Renal cortex interstitium (tissue), 11 donors: Measurements from ENCODE around the gene IKZF3. TPM values are rescaled to one million over a fixed set of nuclear protein-coding genes. Genes with fewer than 3 reads are reported as not detected.
"Not testable (repeated sequence)": the region's sequence is repeated elsewhere in the genome, so short reads cannot be mapped to it uniquely, and the experiment has no call there.

Experiments used
- DNase-seq, 11 donors: peaks; one replicate each; pipeline ENCODE4 v3.0.0-alpha.2; 2013; ENCODE audit warnings: low read depth in 9 of 11, low spot score in 4 of 11; ENCODE audit errors: extremely low read depth in 1 of 11
- polyA plus RNA-seq, 3 donors: library from polyadenylated mRNA; unstranded; fragments of 120-200 nt; gene quantifications; one replicate each; pipeline ENCODE4 v1.2.1, GENCODE V29; 2013; ENCODE audit not compliant: insufficient read length in 3 of 3

The IKZF3 gene
- polyA plus RNA-seq, 3 donors = 0.11 to 0.30 (median 0.23) TPM

DNA sequence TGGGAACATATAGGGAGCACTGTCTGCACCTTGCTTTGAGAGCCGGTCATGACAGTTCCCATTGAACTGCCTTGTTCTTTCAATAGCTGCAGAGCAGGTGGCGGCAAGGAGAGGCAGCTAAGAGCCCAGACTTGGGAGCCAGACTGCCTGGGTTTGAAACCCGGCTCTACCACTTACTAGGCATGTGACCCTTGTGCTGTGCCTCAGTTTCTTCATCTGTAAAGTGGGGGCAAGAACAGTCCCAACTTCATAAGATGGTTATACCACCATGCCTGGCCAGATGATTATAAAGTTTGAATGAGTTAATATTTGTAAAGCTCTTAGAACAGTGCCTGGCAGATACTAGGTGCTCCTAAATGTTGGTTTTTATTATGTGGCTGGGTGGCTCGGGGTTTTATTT lies 149.9 kb downstream of the IKZF3 start:
- DNase-seq = no peak

DNA sequence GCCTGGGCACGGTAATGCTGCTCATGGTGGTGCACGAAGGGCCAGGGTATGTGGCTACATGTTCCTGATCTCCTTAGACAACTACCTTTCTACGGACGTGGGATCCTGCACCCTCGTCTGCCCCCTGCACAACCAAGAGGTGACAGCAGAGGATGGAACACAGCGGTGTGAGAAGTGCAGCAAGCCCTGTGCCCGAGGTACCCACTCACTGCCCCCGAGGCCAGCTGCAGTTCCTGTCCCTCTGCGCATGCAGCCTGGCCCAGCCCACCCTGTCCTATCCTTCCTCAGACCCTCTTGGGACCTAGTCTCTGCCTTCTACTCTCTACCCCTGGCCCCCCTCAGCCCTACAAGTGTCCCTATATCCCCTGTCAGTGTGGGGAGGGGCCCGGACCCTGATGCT lies 152.3 kb downstream of the IKZF3 start:
- DNase-seq = no peak

DNA sequence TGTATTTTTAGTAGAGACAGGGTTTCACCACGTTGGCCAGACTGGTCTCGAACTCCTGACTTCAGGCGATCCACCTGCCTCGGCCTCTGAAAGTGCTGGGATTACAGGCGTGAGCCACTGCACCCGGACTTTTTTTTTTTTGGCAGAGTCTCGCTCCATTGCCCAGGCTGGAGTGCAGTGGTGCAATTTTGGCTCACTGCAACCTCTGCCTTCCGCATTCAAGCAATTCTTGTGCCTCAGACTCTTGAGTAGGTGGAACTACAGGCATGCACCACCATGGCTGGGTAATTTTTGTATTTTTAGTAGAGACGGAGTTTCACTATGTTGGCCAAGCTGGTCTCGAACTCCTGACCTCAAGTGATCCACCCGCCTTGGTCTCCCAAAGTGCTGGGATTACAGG lies 153.0 kb downstream of the IKZF3 start:
- DNase-seq = not testable (repeated sequence)

DNA sequence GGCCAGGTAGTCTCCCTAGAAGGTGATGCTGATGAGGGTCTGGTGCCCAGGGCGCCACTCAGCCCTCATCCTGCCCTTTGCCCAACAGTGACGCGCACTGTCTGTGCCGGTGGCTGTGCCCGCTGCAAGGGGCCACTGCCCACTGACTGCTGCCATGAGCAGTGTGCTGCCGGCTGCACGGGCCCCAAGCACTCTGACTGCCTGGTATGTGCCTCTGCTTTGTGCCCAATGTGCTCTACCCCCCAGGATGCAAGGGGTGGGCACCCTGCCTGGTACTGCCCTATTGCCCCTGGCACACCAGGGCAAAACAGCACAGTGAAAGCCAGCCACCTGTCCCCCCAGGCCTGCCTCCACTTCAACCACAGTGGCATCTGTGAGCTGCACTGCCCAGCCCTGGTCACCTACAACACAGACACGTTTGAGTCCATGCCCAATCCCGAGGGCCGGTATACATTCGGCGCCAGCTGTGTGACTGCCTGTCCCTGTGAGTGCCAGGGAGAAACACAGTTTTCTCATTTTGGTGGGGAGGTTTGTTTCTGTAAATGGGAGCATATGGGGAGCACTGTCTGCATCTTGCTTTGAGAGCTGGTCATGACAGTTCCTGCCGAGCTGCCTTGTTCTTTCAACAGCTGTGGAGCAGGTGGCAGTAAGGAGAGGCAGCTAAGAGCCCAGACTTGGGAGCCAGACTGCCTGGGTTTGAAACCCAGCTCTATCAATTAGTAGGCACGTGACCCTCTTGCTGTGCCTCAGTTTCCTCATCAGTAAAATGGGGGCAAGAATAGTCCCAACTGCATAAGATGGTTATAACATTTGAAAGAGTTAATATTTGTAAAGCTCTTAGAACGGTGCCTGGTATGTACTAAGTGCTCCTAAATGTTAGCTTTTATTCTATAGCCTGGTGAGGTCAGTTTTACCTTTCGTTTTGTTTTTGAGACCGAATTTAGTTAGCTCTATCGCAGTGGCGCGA lies 153.8 kb downstream of the IKZF3 start:
- no peak for DNase-seq

DNA sequence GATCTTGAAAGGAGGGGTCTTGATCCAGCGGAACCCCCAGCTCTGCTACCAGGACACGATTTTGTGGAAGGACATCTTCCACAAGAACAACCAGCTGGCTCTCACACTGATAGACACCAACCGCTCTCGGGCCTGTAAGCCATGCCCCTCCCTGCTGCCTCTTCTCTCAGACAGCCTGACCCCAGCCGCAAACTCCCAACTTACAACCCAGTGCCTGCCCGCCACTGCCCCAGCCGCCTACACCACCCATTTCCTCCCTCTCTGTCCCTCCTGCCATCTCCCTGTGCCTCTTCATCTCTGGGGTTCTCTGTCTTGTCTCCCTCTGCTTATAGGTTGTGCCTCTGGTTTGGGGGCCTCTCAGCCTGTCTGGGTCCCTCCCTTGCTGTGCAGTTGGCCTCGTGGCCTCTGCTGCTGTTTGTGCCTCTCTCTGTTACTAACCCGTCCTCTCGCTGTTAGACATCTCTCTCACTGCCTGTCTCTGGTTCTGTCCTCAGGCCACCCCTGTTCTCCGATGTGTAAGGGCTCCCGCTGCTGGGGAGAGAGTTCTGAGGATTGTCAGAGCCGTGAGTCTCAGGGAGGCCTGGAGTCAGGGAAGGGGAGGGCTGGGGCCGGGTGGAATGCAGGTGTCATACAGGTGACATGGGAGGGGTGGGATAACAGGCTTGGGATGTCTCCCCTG lies 154.7 kb downstream of the IKZF3 start:
- DNase-seq = no peak

Other genes starting within 250 kb of the IKZF3 start
- gene PPP1R1B, start 237.4 kb downstream of the IKZF3 start, polyA plus RNA-seq = 10 to 100 TPM in 2 of 3 donors, 1 to 10 TPM in 1; 8.2 to 13.1 (median 13.0) TPM
- gene STARD3, start 227.2 kb downstream of the IKZF3 start, polyA plus RNA-seq = 10 to 100 TPM; 47.2 to 52.1 (median 51.6) TPM
- gene TCAP, start 199.0 kb downstream of the IKZF3 start, polyA plus RNA-seq = 1 to 10 TPM; 1.2 to 2.2 (median 1.6) TPM
- gene PNMT, start 195.9 kb downstream of the IKZF3 start, polyA plus RNA-seq = 1 to 10 TPM; 1.3 to 2.8 (median 2.4) TPM
- 10 to 100 TPM; 32.1 to 50.8 (median 37.2) TPM for gene PGAP3, start 176.3 kb downstream of the IKZF3 start, polyA plus RNA-seq
- gene ERBB2, start 164.2 kb downstream of the IKZF3 start, polyA plus RNA-seq = 100 to 1,000 TPM; 158 to 183 (median 165) TPM
- gene MIEN1, start 133.8 kb downstream of the IKZF3 start, polyA plus RNA-seq = 10 to 100 TPM; 31.9 to 34.9 (median 34.8) TPM
- gene GRB7, start 126.4 kb downstream of the IKZF3 start, polyA plus RNA-seq = 10 to 100 TPM; 32.3 to 58.0 (median 36.9) TPM
- not detected for gene ZPBP2, start 3.9 kb upstream of the IKZF3 start, polyA plus RNA-seq
- 10 to 100 TPM; 11.8 to 27.9 (median 13.8) TPM for gene GSDMB, start 54.3 kb upstream of the IKZF3 start, polyA plus RNA-seq
- gene ORMDL3, start 63.3 kb upstream of the IKZF3 start, polyA plus RNA-seq = 10 to 100 TPM; 87.8 to 92.0 (median 88.8) TPM
- under 1 TPM in 1 of 3 donors, not detected in 2; 0.11 TPM for gene LRRC3C, start 63.4 kb upstream of the IKZF3 start, polyA plus RNA-seq
- 1 to 10 TPM in 2 of 3 donors, under 1 TPM in 1; 0.64 to 2.8 (median 2.5) TPM for gene GSDMA, start 98.7 kb upstream of the IKZF3 start, polyA plus RNA-seq
- gene PSMD3, start 116.5 kb upstream of the IKZF3 start, polyA plus RNA-seq = 100 to 1,000 TPM; 109 to 129 (median 110) TPM
- not detected for gene CSF3, start 151.1 kb upstream of the IKZF3 start, polyA plus RNA-seq
- 100 to 1,000 TPM in 2 of 3 donors, 10 to 100 TPM in 1; 97.1 to 139 (median 105) TPM for gene MED24, start 190.1 kb upstream of the IKZF3 start, polyA plus RNA-seq
- gene THRA, start 198.7 kb upstream of the IKZF3 start, polyA plus RNA-seq = 10 to 100 TPM; 46.9 to 57.1 (median 51.1) TPM
- gene NR1D1, start 236.3 kb upstream of the IKZF3 start, polyA plus RNA-seq = 1 to 10 TPM; 3.2 to 4.7 (median 3.7) TPM